Mucosa of rectum (tissue), 2 donors: ENCODE data around the gene HFE.
"Not testable (repeated sequence)": the region's sequence is repeated elsewhere in the genome, so short reads cannot be mapped to it uniquely, and the experiment has no call there.

Experiments used
- H3K27ac ChIP-seq, 2 donors: one replicate each; pipeline ENCODE4 v1.7.0; 2013; ENCODE audit warnings: inconsistent platforms in 2 of 2, low read depth in 2 of 2, low read length in 2 of 2
- H3K27me3 ChIP-seq, 2 donors: one replicate each; pipeline ENCODE4 v1.7.0; 2013; ENCODE audit warnings: low read length in 2 of 2; ENCODE audit not compliant: control insufficient read depth in 2 of 2, insufficient read depth in 2 of 2
- H3K36me3 ChIP-seq, 2 donors: one replicate each; pipeline ENCODE4 v1.7.0; 2013; ENCODE audit warnings: low read length in 2 of 2; ENCODE audit not compliant: control insufficient read depth in 2 of 2, insufficient read depth in 2 of 2
- H3K4me1 ChIP-seq, 2 donors: one replicate each; pipeline ENCODE4 v1.7.0; 2013; ENCODE audit warnings: low read length in 2 of 2, mild to moderate bottlenecking in 1 of 2; ENCODE audit not compliant: control insufficient read depth in 2 of 2, insufficient read depth in 2 of 2
- H3K4me3 ChIP-seq, 2 donors: one replicate each; pipeline ENCODE4 v1.7.0; 2013; ENCODE audit warnings: low read length in 2 of 2
- H3K9ac ChIP-seq, 2 donors: one replicate each; pipeline ENCODE4 v1.7.0; 2013; ENCODE audit warnings: low read length in 2 of 2, low read depth in 1 of 2, mild to moderate bottlenecking in 1 of 2
- H3K9me3 ChIP-seq, 2 donors: one replicate each; pipeline ENCODE4 v1.7.0; 2013; ENCODE audit warnings: low read length in 2 of 2; ENCODE audit not compliant: control insufficient read depth in 2 of 2
- donor health status: healthy.
- donor health status: Normal muscosa, but diverticular disease.

HFE gene

DNA sequence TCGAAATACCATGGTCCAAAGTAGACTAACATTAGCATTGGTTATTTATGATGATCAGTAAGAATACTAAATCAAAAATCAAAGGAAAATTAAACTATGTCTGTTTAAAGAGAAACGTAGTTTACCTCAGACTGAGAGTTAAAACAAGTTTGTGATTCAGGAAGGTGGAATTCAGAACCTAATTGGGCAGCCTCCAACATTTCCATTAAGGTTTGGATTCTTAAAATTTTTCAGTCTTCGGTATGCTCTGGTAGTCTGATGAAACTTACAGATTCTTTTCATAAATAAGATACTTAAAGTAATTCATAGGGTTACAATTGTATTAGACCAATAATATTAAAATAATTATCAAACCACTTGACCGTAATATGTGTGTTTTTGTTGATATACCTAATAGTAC lies 18.6 kb downstream of the HFE start:
- no peak overlapping the region for H3K4me3 ChIP-seq
- no peaks in the 10 kb centered on the region for H3K36me3 ChIP-seq
- H3K4me1 ChIP-seq = peaks cover 13 to 18% of the 10 kb centered on the region in 2 donors
- H3K9me3 ChIP-seq = no peaks in the 10 kb centered on the region
- H3K27me3 ChIP-seq = no peaks in the 10 kb centered on the region
- no peak overlapping the region for H3K9ac ChIP-seq
- no peak overlapping the region for H3K27ac ChIP-seq

DNA sequence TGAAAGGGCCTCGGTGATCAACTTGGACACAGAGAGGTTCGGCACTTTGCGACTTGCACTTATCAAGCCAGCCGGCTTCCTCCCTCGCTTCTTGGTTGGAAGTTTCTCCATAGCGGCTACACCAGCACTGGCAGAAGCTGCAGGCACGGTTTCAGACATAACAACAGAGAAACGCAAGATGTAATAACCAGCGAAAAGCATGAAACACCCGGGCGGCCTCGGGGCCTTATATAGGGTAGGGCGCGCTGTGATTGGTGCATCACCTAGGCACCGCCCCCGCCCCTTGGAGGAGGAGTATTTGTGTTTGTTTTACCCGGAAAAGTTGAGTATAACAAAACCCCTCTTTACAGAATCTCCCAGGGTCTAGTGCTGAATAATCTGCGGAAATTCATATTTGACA lies 20.7 kb downstream of the HFE start:
- no peaks in the 10 kb centered on the region for H3K27me3 ChIP-seq
- H3K36me3 ChIP-seq = no peaks in the 10 kb centered on the region
- H3K9me3 ChIP-seq = no peaks in the 10 kb centered on the region
- no peak overlapping the region for H3K4me3 ChIP-seq
- no peak overlapping the region for H3K27ac ChIP-seq
- peaks cover 11 to 15% of the 10 kb centered on the region in 2 donors for H3K4me1 ChIP-seq
- H3K9ac ChIP-seq = no peak overlapping the region

- Histone ChIP-seq H3K4me1 (peaks cover 0 to 4% of the 10 kb centered on the region in 2 donors), H3K36me3 (no peaks in the 10 kb centered on the region), H3K9me3 (no peaks in the 10 kb centered on the region), H3K9ac (no peak overlapping the region), H3K27ac (no peak overlapping the region), H3K4me3 (no peak overlapping the region), H3K27me3 (no peaks in the 10 kb centered on the region)
Measured at GRCh38 chr6:26109772-26110171, 22.5 kb downstream of the HFE start.

DNA sequence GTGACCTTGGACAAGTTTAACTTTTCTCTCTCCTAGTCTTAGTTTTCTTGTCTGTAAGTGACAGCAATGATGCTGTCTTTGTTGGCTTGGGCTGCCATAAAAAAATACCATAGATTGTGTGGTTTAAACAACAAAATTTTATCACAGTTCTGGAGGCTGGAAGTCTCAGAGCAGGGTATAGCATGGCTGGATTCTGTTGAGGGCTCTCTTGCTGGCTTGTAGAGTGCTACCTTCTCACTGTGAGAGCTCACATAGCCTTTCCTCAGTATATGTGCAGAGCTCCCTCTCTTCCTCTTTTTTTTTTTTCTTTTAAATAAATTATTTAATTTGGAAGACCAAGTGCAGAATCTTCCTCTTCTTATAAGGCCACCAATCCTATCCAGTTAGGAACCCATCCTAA lies 26.3 kb downstream of the HFE start:
- Histone ChIP-seq H3K9me3 (no peaks in the 10 kb centered on the region), H3K9ac (no peak overlapping the region), H3K36me3 (no peaks in the 10 kb centered on the region), H3K27ac (no peak overlapping the region), H3K27me3 (no peaks in the 10 kb centered on the region), H3K4me1 (no peaks in the 10 kb centered on the region), H3K4me3 (no peak overlapping the region)

DNA sequence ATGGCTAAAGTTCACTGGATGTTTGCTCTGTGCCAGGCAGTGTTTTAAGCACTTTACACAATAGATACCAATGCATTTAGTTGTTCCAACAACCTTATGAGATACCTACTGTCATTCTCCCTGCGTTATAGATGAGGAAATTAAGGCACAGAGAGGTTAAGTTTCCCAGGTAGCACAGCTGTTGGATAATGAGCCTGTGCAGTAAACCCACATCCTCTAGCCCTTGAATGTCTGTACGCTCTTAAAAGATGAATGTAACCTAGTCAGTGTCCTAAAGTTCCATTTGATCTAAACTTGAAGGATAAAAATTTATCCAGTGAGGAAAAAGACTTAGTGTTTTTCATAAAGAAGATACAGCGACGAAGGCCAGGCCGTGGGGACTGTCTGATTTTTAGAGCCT lies 28.0 kb downstream of the HFE start:
- H3K4me3 ChIP-seq = no peak overlapping the region
- no peaks in the 10 kb centered on the region for H3K4me1 ChIP-seq
- H3K9me3 ChIP-seq = no peaks in the 10 kb centered on the region
- H3K27ac ChIP-seq = no peak overlapping the region
- no peak overlapping the region for H3K9ac ChIP-seq
- H3K36me3 ChIP-seq = no peaks in the 10 kb centered on the region
- H3K27me3 ChIP-seq = no peaks in the 10 kb centered on the region

GRCh38 chr6:26116267-26116666 lies 29.0 kb downstream of the HFE start:
- H3K36me3 ChIP-seq = no peaks in the 10 kb centered on the region

GRCh38 chr6:26118999-26119398 lies 31.8 kb downstream of the HFE start:
- no peak overlapping the region for H3K27ac ChIP-seq
- H3K4me3 ChIP-seq = no peak overlapping the region
- H3K9ac ChIP-seq = no peak overlapping the region
- H3K4me1 ChIP-seq = peaks cover 0 to 6% of the 10 kb centered on the region in 2 donors
- no peaks in the 10 kb centered on the region for H3K27me3 ChIP-seq
- no peaks in the 10 kb centered on the region for H3K9me3 ChIP-seq
- no peaks in the 10 kb centered on the region for H3K36me3 ChIP-seq

More at GRCh38 chr6:26116267-26116666, 29.0 kb downstream of the HFE start:
- H3K4me3 ChIP-seq = no peak overlapping the region
- H3K27ac ChIP-seq = no peak overlapping the region
- H3K4me1 ChIP-seq = no peaks in the 10 kb centered on the region
- H3K9ac ChIP-seq = no peak overlapping the region
- H3K9me3 ChIP-seq = no peaks in the 10 kb centered on the region
- no peaks in the 10 kb centered on the region for H3K27me3 ChIP-seq

- not testable (repeated sequence) for H3K27me3 ChIP-seq, H3K27ac ChIP-seq, H3K9ac ChIP-seq, H3K9me3 ChIP-seq, H3K4me3 ChIP-seq, H3K36me3 ChIP-seq, H3K4me1 ChIP-seq
Measured at GRCh38 chr6:26120115-26120514, 32.9 kb downstream of the HFE start.

DNA sequence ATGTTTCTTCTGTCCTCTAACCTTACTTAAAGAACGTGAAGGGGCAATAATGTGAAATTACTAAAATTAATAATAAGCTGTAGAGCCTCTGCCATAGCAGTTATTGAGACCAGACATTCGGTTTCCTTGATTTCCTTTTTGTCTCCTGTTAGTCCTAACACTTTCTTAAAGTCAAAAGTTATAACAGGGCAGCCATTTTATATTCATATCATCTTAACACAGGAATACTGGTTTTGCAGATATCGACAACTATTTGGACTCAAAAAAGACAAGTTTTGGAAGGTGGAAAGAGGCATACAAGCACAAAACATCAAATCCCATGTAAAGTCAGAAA lies 33.5 kb downstream of the HFE start:
- H3K27ac ChIP-seq = no peak overlapping the region
- no peaks in the 10 kb centered on the region for H3K36me3 ChIP-seq
- no peak overlapping the region for H3K9ac ChIP-seq
- peaks cover 0 to 6% of the 10 kb centered on the region in 2 donors for H3K4me1 ChIP-seq
- H3K9me3 ChIP-seq = no peaks in the 10 kb centered on the region
- H3K4me3 ChIP-seq = no peak overlapping the region
- no peaks in the 10 kb centered on the region for H3K27me3 ChIP-seq

- no peak overlapping the region for H3K4me3 ChIP-seq
- H3K27me3 ChIP-seq = no peaks in the 10 kb centered on the region
- no peaks in the 10 kb centered on the region for H3K9me3 ChIP-seq
- H3K9ac ChIP-seq = no peak overlapping the region
- no peak overlapping the region for H3K27ac ChIP-seq
- H3K36me3 ChIP-seq = no peaks in the 10 kb centered on the region
- peaks cover 0 to 6% of the 10 kb centered on the region in 2 donors for H3K4me1 ChIP-seq
Measured at GRCh38 chr6:26121141-26122004, 34.1 kb downstream of the HFE start.
